ENCODE measurements around the gene CDC25B. TPM values are rescaled to one million over a fixed set of nuclear protein-coding genes. Genes with fewer than 3 reads are reported as not detected.
A peak's percentile ranks its signal among the peaks of the same experiment; 100 is the strongest.

The CDC25B gene
- total RNA-seq (2021): 83.5 and 91.0 TPM in 2 replicates
- percentile 66 among the genes with signal in this experiment for Bru-seq, nascent RNA
- BruChase-seq, experiment 1, labeled RNA remaining after a 2-hour chase: percentile 69 among the genes with signal in this experiment
- BruChase-seq, experiment 2, labeled RNA remaining after a 6-hour chase: percentile 83 among the genes with signal in this experiment
- long read RNA-seq, transcript CDC25B-201 (16 exons, 3,597 nt): major isoform, 26 of 71 reads
- long read RNA-seq, partial matches to known transcripts: 27 of 71 reads
- long read RNA-seq, other reads (novel, unspliced or antisense): 10 of 71 reads

DNA sequence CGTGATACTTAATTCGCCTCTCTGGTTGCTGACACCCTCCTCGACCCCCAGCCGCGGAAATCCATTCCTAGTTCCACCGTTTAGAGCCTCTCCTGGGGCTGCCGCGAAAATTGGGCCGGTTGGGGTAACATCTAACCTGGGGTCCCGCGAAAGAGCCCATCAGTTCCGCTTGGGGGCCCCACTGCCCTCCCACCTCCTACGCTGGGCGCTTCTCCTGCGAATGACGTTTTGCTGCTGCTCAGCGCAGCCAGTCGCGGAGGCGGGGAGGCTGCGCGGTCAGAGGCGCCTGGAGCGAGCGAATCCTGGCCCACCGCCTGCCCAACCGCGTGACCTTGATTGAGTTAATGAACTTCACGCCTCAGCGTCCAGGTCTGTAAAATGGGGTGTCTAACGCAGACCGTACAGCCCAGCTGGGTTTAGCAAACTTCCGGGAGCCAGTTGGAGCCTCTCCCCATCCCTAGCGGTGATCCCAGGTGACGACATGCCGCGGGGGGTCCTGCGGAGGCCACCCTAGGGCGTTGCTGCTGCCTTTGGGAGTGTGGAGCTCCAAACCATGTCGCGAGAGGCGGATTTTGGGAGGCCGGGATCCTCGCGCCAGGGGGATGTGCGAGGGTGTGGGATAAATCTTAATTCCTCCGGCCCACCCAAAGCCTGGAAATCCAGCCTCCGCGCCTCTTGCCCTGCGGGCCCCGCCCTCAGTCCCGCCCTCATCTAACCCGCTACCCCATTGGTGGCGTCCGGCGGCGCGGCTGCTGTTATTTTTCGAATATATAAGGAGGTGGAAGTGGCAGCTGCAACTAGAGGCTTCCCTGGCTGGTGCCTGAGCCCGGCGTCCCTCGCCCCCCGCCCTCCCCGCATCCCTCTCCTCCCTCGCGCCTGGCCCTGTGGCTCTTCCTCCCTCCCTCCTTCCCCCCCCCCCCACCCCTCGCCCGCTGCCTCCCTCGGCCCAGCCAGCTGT, at the start of gene CDC25B:
TSS of gene CDC25B (plus strand) at position 800 of the 958 bp plus-strand sequence. CDS start 222 bp downstream, outside the sequence.
- Histone ChIP-seq H3K9me3 (ENCODE audit: insufficient read depth, low read depth) (no peaks in the 10 kb centered on the region), H4K20me1 (ENCODE audit: insufficient read depth) (no peaks in the 10 kb centered on the region), H3K27me3 (ENCODE audit: insufficient read depth, low read depth) (no peaks in the 10 kb centered on the region), H3K4me1 (replicated peaks; ENCODE audit: insufficient read depth) (peaks cover 15% of the 10 kb centered on the region), H3K4me3 (peak within 1 kb of the TSS; percentile 95), H3F3A (ENCODE audit: insufficient read depth, low read depth) (no peaks in the 10 kb centered on the region), H3K9me2 (ENCODE audit: insufficient read depth) (no peaks in the 10 kb centered on the region), H3K27ac (peak within 1 kb of the TSS; percentile 35; the same call in 1 of the 2 replicates), H3K79me2 (ENCODE audit: low read depth) (peaks cover 17% of the 10 kb centered on the region), H3K36me3 (ENCODE audit: low read depth) (no peaks in the 10 kb centered on the region), H2AFZ (peak within 1 kb of the TSS; percentile 92), H3K4me2 (peak within 1 kb of the TSS; percentile 79)
- intact Hi-C loops (cut with micrococcal nuclease; ENCODE audit: unreplicated experiment): loop anchor here (1.0 kb wide), 1 partner anchor 25 kb away; the partner anchor contains the start of gene AP5S1
- POLR2A ChIA-PET (ENCODE audit: unreplicated experiment): interaction anchor here (0.6 to 0.7 kb wide), 3 partner anchors 8 to 13 kb away, joined by 3 to 5 read pairs (median 4); partner anchors contain the start of gene CENPB
- TF ChIP-seq, protein P1, sequence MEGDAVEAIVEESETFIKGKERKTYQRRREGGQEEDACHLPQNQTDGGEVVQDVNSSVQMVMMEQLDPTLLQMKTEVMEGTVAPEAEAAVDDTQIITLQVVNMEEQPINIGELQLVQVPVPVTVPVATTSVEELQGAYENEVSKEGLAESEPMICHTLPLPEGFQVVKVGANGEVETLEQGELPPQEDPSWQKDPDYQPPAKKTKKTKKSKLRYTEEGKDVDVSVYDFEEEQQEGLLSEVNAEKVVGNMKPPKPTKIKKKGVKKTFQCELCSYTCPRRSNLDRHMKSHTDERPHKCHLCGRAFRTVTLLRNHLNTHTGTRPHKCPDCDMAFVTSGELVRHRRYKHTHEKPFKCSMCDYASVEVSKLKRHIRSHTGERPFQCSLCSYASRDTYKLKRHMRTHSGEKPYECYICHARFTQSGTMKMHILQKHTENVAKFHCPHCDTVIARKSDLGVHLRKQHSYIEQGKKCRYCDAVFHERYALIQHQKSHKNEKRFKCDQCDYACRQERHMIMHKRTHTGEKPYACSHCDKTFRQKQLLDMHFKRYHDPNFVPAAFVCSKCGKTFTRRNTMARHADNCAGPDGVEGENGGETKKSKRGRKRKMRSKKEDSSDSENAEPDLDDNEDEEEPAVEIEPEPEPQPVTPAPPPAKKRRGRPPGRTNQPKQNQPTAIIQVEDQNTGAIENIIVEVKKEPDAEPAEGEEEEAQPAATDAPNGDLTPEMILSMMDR (conservative IDR thresholded peaks at IDR 0.05): peak; percentile 54; the same call in 1 of the 2 replicates
- no peak for TF ChIP-seq EZH2 (IDR thresholded peaks at IDR 0.05; ENCODE audit: low read depth)
- DNase-seq: peak; percentile 75 to 91
- CTCF ChIA-PET: interaction anchor here (0.6 kb wide), 1 partner anchor 62 kb away, joined by 4 read pairs; no protein-coding TSS in a partner anchor
- TSS peak; percentile 87 for BruUV-seq (replicated peaks)

DNA sequence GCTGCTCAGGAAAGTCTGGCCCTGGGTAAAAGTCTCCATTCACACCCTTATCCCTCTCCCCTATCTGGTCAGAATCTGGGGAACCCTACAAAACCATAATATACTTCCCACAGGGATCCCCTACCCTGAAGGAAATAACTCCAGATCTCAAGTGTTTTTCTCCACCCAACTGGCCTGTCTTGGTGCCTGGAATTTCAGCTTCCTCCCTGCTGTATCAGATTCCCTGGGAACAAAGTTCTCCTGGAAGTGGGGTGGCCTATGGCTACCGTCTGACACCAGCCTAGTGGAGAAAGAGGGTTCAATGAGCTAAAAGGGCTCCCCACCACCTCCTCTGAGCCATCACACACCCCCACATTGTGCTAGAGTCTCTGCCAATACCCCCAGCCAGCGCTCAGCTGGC, 48.6 kb upstream of the CDC25B start:
- BruUV-seq (replicated peaks): no TSS peak
- H3K4me2 ChIP-seq: no peak overlapping the region
- no peaks in the 10 kb centered on the region for H3K4me1 ChIP-seq (replicated peaks; ENCODE audit: insufficient read depth)
- H2AFZ ChIP-seq: no peak overlapping the region
- H3K4me3 ChIP-seq: no peak overlapping the region
- DNase-seq: no peak
- H3K27me3 ChIP-seq (ENCODE audit: insufficient read depth, low read depth): no peaks in the 10 kb centered on the region
- intact Hi-C loops (cut with micrococcal nuclease; ENCODE audit: unreplicated experiment): no loop called here
- H3K36me3 ChIP-seq (ENCODE audit: low read depth): no peaks in the 10 kb centered on the region
- H3K27ac ChIP-seq: no peak overlapping the region
- no peaks in the 10 kb centered on the region for H3K9me3 ChIP-seq (ENCODE audit: insufficient read depth, low read depth)
- no peaks in the 10 kb centered on the region for H3K9me2 ChIP-seq (ENCODE audit: insufficient read depth)
- H3K79me2 ChIP-seq (ENCODE audit: low read depth): no peaks in the 10 kb centered on the region
- POLR2A ChIA-PET (ENCODE audit: unreplicated experiment): no interaction called here
- TF ChIP-seq EZH2 (IDR thresholded peaks at IDR 0.05; ENCODE audit: low read depth): no peak
- TF ChIP-seq, protein P1 (conservative IDR thresholded peaks at IDR 0.05): no peak
- no peaks in the 10 kb centered on the region for H4K20me1 ChIP-seq (ENCODE audit: insufficient read depth)
- H3F3A ChIP-seq (ENCODE audit: insufficient read depth, low read depth): peaks cover 10% of the 10 kb centered on the region; the same call in 1 of the 2 replicates
- CTCF ChIA-PET: interaction anchor here (0.5 to 1.1 kb wide), 4 partner anchors 19 to 301 kb away, joined by 3 to 8 read pairs (median 3); no protein-coding TSS in a partner anchor

DNA sequence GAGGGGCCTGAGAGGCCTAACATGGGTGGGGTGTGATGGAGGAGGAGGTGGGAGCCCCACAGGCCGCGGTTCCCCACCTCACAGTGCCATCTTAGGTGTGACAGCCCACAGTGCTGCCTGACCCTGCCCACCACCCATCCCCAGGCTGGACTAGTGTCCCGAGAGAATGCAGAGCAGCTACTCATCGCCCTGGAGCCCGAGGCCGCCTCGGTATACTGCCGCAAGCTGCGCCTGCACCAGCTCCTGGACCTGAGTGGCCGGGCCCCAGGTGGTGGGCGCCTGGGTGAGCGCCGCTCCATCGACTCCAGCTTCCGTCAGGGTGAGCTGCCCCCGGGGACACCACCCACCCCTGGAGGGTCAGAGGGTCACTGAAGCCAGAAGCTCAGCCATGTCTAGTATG, 48.0 kb upstream of the CDC25B start:
- Histone ChIP-seq H3K9me3 (ENCODE audit: insufficient read depth, low read depth) (no peaks in the 10 kb centered on the region), H3K27ac (no peak overlapping the region), H3K79me2 (ENCODE audit: low read depth) (no peaks in the 10 kb centered on the region), H3K27me3 (ENCODE audit: insufficient read depth, low read depth) (no peaks in the 10 kb centered on the region), H3K36me3 (ENCODE audit: low read depth) (no peaks in the 10 kb centered on the region), H3F3A (ENCODE audit: insufficient read depth, low read depth) (peaks cover 10% of the 10 kb centered on the region; the same call in 1 of the 2 replicates), H3K9me2 (ENCODE audit: insufficient read depth) (no peaks in the 10 kb centered on the region), H2AFZ (no peak overlapping the region), H3K4me3 (no peak overlapping the region), H4K20me1 (ENCODE audit: insufficient read depth) (no peaks in the 10 kb centered on the region), H3K4me1 (replicated peaks; ENCODE audit: insufficient read depth) (no peaks in the 10 kb centered on the region), H3K4me2 (no peak overlapping the region)
- intact Hi-C loops (cut with micrococcal nuclease; ENCODE audit: unreplicated experiment): no loop called here
- no peak for TF ChIP-seq EZH2 (IDR thresholded peaks at IDR 0.05; ENCODE audit: low read depth)
- TF ChIP-seq, protein P1 (conservative IDR thresholded peaks at IDR 0.05): no peak
- ChIA-PET POLR2A (ENCODE audit: unreplicated experiment) (no interaction called here), CTCF (interaction anchor here (1.1 kb wide), 1 partner anchor 40 kb away, joined by 3 read pairs; no protein-coding TSS in a partner anchor)
- no TSS peak for BruUV-seq (replicated peaks)
- DNase-seq: no peak

Data from PC-9 (cell line).